ENCODE results near the gene SLC43A1.

The SLC43A1 gene

GRCh38 chr11:57479021-57479663 lies 36.4 kb downstream of the SLC43A1 start:
- DNase-seq: no peak

DNA sequence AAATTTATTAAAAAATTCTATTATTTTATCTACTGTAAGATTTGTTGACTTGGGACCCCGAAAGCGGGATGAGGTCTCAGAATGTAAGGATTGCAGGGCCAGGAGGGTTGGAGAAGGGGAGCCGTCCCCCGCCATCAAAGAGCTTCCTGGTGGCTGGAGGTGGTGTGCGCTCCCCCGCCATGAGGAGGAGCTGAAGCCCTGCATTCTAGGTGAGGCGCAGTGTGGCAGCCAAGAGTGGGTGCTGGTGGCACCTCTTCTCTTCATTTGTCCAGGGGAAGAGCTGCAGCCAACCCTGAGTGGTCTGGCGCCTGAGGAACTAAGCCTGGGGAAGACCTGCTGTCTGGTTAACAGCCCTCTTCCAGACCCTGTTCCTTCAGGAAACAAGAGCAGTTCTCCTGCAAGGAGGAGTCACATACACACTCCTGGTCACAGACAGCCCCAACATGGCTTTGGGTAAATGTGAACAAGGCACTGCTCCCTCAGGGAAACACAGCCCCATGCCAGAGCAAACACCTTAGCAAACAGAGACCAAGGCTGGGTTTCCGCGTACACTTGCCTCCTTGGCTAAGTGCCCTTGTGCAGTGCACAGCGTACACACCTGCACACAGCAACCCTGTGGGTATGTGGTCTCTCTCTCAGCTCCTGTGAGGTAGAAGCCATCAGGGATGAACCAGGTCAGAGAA lies 37.9 kb downstream of the SLC43A1 start:
- no peak for DNase-seq

- DNase-seq: no peak
Observed at GRCh38 chr11:57476757-57477506, 38.6 kb downstream of the SLC43A1 start.

DNA sequence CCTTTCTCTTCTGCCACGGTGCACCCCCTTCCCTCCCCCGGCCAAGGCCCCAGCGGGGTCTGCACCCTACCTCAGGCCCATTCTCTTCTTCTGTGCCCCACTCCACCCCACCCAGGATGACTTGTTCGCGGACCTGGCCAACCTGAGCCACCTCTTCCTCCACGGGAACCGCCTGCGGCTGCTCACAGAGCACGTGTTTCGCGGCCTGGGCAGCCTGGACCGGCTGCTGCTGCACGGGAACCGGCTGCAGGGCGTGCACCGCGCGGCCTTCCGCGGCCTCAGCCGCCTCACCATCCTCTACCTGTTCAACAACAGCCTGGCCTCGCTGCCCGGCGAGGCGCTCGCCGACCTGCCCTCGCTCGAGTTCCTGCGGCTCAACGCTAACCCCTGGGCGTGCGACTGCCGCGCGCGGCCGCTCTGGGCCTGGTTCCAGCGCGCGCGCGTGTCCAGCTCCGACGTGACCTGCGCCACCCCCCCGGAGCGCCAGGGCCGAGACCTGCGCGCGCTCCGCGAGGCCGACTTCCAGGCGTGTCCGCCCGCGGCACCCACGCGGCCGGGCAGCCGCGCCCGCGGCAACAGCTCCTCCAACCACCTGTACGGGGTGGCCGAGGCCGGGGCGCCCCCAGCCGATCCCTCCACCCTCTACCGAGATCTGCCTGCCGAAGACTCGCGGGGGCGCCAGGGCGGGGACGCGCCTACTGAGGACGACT lies 39.3 kb downstream of the SLC43A1 start:
- peak; percentile 76 for DNase-seq

DNA sequence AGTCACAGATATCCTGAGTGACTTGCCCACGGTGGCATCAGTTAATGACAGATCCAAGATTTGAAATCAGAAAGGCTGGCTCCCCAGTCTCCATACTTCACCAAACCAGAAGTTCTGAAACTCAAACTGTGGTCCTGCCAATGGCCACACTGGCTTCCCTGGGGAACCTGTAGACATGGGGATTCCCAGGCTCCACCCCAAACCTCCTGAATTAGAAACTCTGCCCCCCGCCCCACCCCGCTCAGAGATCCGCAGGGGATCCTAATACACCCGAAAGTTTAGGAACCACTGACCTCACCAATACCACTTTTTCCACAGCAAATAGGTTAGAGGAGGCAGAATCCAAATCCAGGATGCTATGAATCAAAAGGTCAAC lies 39.8 kb downstream of the SLC43A1 start:
- DNase-seq: no peak

- DNase-seq: no peak
Observed at GRCh38 chr11:57475191-57475590, 40.3 kb downstream of the SLC43A1 start.

DNA sequence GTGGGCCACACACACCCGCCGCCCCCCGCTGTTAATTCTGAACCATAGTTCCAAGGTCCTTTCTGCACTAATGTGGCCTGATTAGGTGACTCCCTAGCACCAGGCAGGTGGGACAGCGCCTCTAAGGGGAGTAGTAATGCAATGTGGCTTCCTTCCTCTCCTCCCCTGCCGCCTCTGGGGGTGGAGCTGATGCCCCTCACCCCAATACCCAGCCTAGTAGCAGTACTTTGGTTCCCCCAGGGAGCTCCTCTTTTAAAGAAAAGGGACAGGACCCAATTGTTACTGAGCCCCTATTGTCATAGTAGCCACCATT lies 40.7 kb downstream of the SLC43A1 start:
- DNase-seq: no peak

DNA sequence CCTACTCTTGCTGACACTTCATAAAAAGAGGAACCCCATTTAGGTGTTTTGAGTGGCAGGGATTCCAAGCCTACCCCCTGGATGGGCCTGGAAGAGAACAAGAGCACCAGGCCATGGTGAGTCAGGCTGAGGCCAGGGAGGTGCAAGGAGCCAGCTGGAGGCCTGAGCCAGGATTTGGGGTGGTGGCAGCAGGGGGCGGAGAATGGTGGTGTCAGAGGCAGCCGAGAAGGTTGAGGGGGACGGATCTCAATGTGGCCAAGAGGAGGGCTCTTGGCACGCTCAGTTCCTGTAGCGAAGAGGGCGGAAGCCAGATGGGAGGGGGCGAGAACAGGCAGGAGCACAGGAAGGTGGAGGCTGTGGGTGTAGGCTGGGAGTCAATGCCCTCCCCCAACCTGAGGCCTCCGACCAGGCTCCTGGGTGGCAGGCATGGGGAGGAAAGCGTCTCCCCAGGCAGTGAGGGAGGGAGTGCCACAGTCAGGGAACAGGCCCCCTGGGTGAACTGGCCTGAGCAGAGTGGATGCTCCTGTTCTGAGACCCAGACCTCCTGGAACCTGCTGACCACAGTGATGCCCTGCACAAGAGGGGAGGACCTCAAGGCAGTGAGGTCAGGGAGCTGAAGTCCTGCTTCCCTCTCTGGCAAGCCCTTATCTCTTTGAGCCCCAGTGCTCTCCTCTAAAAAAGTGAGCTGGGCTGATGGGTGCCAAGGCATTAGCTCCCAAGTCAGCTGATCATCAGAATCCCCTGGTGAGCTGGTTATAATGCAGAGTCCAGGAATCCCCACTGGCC lies 41.3 kb downstream of the SLC43A1 start:
- no peak for DNase-seq

GRCh38 chr11:57473285-57473841 lies 42.1 kb downstream of the SLC43A1 start:
- DNase-seq: no peak

DNA sequence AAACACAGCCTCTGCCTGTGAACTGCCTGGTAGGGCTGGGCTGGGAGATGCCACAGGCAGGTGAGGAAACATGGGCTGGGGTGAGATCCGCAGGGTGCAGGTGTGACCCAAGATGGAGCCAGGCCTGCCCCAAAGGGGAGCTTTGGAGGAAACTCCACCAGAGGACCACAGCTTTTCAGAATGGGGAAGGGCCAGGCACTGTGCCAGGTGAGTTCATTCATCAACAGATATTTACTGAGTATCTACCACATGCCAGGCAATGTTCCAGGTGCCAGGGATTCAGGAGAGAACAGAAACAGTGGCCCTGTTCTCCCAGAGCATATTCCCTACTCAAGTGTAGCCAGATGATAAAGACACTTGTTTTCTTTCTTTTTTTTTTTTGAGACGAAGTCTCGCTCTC lies 44.0 kb downstream of the SLC43A1 start:
- no peak for DNase-seq

DNA sequence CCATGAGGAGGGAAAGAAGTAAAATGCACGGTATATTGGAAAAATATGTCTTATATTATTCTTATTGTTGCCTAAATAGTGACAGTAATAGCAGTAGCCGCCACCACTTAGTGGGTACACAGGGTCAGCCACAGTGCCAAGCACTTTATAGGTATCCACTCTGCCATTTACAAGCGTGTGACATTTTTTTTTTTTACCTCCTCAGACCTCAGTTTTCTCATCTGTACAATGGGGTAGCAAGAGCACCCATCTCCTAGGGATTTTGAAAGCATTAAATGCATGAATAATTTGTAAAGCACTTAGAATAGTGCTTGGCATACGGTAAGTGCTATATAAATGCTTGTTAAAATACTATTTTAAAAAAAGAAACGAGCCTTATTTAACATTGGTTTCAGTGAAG lies 46.2 kb downstream of the SLC43A1 start:
- DNase-seq: no peak

GRCh38 chr11:57468276-57468675 lies 47.2 kb downstream of the SLC43A1 start:
- DNase-seq: no peak

GRCh38 chr11:57467508-57468157 lies 47.9 kb downstream of the SLC43A1 start:
- no peak for DNase-seq

GRCh38 chr11:57466680-57467079 lies 48.8 kb downstream of the SLC43A1 start:
- no peak for DNase-seq

GRCh38 chr11:57464539-57465181 lies 50.8 kb downstream of the SLC43A1 start:
- DNase-seq: no peak

DNA sequence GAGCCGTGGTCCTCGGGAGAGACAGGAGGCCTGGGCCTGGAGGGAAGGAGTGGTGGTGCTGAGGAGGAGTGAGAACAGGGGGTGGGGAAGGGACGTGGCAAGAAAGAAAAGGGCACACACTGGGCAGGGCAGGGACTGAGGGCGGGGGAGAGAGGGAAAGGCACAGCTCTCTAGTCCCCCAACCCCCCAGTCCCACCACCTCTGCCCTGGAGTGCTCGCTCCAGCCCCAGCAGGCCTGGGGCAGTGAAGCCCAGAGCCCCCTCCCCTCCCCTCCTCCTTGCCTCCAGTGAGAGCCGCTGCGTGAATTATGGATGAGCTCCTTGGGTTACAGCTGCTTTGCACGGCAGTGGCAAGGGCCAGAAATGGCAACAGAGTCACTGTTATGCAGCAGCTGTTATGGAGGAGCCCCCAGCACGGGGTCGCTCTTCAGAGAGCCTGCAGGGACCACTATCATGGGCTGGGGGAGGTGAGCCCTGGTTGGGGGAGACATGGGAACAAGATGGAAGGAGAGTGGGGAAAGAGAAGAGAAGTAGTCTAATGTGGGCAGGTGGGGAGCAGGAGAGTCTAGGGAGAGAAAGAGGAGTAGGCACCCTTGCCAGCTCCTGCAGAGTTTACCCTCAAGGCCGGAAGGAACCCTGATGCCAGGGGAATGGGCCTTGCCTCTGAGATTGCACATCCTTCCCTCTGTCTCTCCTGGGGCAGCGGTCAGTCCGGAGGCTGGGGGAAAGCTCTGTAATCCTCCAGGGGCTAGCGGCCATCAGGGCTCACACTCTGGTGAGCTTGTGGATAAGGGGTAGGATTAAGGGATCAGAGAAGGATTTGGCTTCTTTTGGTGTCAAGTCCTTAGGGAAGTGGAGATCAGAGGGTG lies 51.6 kb downstream of the SLC43A1 start:
- DNase-seq: no peak

DNA sequence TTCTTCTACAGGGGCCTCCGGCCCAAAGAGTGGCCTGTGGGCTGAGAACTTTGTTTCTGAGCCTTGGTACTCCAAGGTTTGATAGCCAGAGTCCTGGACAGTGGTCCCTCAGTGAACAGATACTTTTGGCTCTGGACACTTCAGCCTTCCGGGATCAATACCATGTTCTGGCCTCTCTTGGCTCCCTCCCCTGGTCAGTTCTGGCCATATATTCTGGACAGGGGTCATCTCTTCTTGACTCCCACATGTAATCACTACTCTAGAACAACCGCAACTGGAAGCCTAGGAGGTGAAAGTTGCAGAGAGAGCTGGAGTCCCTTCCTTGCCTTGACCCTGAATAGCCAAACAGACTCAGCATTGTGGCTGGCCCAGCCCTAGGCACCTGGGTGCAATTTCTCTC lies 52.9 kb downstream of the SLC43A1 start:
- no peak for DNase-seq

DNA sequence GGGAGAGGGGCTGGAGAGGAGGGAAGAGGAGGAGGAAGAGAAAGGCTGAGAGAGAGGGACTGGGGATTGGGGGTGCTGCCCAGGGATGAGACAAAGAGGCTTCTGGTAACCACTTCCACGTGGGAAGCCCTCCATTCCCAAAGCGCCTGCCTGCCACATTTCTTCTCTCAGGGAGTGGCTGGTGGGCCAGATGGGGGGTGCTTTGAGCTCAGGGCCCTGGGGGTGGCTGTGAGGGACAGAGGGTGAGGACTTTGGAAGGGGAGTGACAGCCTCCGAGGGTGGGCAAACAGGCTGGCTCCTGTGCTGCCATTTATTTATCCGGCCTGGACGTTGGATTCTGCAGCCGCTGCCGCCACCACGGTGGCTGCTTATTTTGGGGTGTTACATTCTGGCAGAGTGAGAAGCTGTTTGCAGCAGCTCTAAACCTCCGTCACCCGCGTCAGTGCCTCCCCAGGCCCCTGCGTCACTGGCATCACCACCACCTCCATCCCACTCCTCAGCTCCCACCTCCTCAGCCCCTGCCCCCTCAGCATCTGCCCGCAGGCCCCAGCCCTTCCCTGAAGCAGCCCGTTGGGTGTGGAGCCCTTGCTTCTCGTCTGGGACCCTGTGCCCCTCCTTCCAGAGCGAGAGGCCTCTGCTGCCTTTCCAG lies 53.5 kb downstream of the SLC43A1 start:
- no peak for DNase-seq

DNA sequence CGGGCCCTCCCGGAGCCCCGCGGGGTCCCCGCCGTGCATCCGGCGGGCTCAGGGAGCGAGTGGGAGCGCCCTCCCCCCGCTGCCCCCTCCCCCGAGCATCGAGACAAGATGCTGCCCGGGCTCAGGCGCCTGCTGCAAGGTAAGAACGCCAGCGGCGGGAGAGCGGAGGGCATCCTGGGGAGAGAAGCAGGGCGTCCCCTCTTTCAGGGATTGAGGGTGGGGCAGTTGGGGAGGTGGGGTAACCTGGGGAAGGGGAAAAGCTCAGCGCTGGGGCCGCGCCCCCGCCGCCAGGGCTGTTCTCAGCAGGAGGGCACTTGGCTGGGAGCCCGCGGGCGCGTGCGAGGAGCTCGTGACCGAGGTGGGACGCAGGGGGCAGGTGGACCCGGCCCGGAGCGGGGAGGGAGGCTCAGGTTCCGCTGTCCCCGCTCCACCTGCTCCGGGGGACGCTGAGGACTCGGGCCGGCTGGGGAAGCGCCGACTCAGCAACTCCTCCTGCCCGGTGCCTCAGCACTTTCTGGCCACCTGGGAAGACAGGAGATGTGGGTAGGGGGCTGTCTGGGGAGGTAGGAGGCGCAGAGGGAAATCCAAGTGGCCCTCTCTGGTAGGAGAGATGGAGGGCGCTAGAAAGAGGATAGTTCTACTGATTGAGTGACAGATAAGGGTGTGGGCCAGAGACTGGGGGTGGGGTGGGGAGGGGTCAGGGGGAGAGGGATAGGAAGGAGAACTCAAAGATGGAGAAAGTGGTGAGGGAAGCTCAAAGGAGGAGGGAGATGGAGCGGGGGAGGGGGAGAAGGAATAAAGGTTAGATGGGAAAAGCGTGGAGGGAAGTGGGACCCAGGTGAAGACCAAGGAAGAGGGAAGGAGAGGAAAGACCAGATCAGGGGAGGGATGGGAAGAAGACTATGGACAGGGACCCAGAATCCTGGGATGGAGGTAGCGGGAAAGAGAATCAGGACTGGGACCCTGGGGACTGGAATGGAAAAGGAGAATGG lies 54.4 kb downstream of the SLC43A1 start:
- DNase-seq: peak; percentile 55
